Amygdala (tissue), 56 donors: ENCODE data around the gene TCN1.
A peak's percentile ranks its signal among the peaks of the same experiment; 100 is the strongest.
"Not testable (repeated sequence)": the region's sequence is repeated elsewhere in the genome, so short reads cannot be mapped to it uniquely, and the experiment has no call there.

ENCODE experiments used
- DNase-seq, 56 donors: peaks; one replicate each; lab custom pipeline; 2025; lab: John Stamatoyannopoulos, UW

The TCN1 gene, protein sequence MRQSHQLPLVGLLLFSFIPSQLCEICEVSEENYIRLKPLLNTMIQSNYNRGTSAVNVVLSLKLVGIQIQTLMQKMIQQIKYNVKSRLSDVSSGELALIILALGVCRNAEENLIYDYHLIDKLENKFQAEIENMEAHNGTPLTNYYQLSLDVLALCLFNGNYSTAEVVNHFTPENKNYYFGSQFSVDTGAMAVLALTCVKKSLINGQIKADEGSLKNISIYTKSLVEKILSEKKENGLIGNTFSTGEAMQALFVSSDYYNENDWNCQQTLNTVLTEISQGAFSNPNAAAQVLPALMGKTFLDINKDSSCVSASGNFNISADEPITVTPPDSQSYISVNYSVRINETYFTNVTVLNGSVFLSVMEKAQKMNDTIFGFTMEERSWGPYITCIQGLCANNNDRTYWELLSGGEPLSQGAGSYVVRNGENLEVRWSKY

GRCh38 chr11:59866397-59866796 lies at the start of gene TCN1:
Gene TCN1 (minus strand): TSS chr11:59866487. CDS start chr11:59866470, 17 bp downstream.
- no peak for DNase-seq

- DNase-seq, result not testable (repeated sequence)
These were observed 37.3 kb upstream of the TCN1 start for GRCh38 chr11:59903569-59903968.

DNA sequence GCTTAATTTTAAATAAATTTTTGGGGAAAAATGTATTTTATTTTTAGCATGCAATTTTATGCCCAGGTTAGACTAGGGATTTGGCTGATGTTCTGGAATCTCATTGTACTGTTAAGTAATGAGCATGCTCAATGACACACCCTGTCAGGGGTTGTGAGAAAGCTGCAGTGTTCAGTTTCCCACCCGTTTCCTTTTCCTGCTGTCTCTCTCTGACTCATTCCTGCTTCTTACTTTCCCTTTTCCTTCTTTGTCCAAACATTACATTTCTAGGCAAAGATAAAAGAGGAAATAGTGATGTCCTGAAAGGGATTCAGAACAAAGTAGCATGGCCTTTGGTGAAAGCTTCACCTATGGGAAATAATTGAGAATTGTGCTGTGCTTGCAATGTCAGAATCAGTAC lies 35.0 kb upstream of the TCN1 start:
- DNase-seq, result peak in 2 of 56 donors; percentile 0

GRCh38 chr11:59900366-59901126 lies 34.3 kb upstream of the TCN1 start:
- DNase-seq, result no peak

- DNase-seq, result no peak
These were observed 33.2 kb upstream of the TCN1 start for GRCh38 chr11:59899532-59899931.

GRCh38 chr11:59898650-59899049 lies 32.4 kb upstream of the TCN1 start:
- DNase-seq, result no peak

- DNase-seq, result no peak
These were observed 31.8 kb upstream of the TCN1 start for GRCh38 chr11:59898046-59898445.

GRCh38 chr11:59894616-59895015 lies 28.3 kb upstream of the TCN1 start:
- DNase-seq, result no peak

GRCh38 chr11:59891781-59892181 lies 25.5 kb upstream of the TCN1 start:
- DNase-seq, result no peak

GRCh38 chr11:59887156-59887555 lies 20.9 kb upstream of the TCN1 start:
- not testable (repeated sequence) for DNase-seq

- DNase-seq, result no peak
These were observed 17.3 kb upstream of the TCN1 start for GRCh38 chr11:59883597-59883996.

DNA sequence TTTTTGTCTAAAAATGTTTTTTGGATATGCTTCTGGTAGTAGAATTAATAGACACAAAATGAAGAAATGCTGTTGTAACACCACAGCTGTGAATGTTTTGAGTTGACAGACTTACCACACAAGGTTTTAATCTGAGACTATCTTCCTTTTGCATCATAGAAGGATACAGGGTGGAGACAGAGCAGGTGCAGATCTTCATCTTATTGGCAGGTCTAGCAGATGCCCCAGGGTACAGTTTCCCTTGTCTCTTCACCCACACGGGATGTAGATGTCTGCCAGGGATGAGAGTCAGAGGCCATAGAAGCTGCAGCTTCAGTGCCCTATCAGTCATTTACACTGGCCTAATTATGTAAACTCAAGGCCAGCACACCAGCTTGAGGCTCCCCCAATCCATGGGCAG lies 13.3 kb upstream of the TCN1 start:
- no peak for DNase-seq

DNA sequence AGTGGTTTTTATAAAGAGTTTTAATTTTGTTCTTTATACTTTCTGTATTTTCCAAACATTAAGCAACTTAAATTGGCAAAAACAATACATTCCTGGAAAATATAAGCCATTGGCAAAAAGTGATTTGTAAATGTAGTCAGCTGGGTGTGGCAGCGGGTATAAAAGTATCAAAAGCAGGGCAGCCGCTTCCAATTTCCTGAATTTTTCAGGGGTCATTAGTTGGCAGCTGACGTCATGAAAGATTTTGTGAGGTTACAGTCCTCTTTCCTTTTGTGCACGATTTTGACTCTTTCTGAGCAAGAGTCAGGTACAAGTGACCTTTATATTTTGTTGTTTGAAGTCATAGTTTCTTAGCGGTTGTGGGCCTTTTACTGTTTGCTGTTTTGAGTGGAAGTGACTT lies 12.3 kb upstream of the TCN1 start, which contains the start of gene OOSP3:
TSS of gene OOSP3 (plus strand) at position 208 of the 400 bp plus-strand sequence. CDS start at position 235, 27 bp downstream.
- no peak for DNase-seq

DNA sequence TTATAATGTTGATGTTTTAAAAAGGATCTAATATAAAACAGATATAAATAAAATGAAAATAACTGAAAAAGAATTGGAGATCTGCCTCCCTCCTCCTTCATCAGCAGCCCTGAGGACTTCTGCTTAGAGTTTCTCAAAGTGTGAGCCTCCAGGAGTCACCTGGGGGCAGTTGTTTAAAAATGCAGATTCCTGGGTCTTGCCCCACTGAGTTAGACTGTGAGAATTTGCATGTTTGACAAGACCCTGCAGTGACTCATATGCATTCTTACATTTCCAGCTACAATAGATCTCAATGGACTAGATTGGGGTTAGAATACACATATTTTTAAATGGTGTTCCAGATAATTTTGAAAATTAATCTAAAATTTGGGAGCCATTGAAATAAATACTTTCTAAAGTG lies 11.5 kb upstream of the TCN1 start:
- DNase-seq, result no peak

DNA sequence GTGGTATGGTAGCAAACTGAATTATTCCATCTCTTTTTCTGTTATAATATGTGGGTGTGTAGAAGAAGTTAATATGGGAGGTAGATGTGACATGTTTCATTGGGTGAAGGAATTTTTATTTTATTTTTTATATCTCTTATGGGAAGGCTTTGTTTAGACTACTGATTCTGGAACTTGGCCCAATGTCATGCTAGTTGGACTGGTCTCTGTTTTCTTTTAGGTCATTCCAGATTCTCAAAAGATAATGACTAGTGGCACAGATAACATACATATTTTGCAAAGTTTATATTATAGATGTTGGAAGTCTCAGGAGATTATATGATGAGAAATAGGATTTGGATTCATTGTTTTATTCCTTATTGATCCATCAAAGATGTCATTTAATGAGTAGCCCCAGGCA lies 11.0 kb upstream of the TCN1 start:
- no peak for DNase-seq

- no peak for DNase-seq
These were observed 9.7 kb upstream of the TCN1 start for GRCh38 chr11:59875856-59876519.

GRCh38 chr11:59872076-59872475 lies 5.8 kb upstream of the TCN1 start:
- DNase-seq, result no peak

- DNase-seq, result no peak
These were observed 1.7 kb upstream of the TCN1 start for GRCh38 chr11:59867946-59868345.

DNA sequence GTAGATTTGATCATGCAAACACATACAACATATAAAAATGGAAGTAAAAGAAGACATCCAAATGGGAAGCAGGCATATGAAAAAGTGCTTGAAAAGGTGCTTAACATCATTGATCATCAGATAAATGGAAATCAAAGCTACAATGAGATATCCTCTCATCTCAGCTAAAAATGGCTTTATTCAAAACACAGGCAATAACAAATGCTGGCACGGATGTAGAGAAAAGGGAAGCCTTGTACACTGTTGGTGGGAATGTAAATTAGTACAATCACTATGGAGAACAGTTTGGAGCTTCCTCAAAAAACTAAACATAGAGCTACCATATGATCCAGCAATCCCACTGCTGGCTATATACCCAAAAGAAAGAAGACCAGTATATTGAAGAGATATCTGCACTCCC lies 549 bp upstream of the TCN1 start:
- DNase-seq, result no peak

GRCh38 chr11:59865031-59865430 lies 1.3 kb downstream of the TCN1 start:
- DNase-seq, result no peak

DNA sequence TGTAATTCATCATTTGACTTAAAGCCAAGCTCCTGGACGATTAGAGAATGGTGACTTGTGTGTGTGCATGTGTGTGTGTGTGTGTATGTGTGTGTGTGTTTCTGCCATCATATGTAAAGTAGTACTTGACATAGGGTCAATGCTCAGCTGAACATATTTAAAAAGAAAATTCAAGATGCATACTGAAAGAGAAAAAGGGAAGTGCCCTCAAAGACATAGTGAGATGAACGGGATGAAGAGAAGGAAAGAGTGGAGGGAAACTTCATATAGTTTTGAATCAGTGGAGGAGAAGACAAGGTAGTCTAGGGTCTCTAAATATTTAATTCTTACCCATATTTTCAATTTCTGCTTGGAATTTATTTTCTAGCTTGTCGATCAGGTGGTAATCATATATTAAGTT lies 4.0 kb downstream of the TCN1 start:
- no peak for DNase-seq
